ENCODE data around the gene HMGXB4. TPM values are rescaled to one million over a fixed set of nuclear protein-coding genes. Genes with fewer than 3 reads are reported as not detected.
A peak's percentile ranks its signal among the peaks of the same experiment; 100 is the strongest.

Gene HMGXB4
- total RNA-seq, 3 donors from 2014 or later: 18.1 to 21.7 (median 21.6) TPM

DNA sequence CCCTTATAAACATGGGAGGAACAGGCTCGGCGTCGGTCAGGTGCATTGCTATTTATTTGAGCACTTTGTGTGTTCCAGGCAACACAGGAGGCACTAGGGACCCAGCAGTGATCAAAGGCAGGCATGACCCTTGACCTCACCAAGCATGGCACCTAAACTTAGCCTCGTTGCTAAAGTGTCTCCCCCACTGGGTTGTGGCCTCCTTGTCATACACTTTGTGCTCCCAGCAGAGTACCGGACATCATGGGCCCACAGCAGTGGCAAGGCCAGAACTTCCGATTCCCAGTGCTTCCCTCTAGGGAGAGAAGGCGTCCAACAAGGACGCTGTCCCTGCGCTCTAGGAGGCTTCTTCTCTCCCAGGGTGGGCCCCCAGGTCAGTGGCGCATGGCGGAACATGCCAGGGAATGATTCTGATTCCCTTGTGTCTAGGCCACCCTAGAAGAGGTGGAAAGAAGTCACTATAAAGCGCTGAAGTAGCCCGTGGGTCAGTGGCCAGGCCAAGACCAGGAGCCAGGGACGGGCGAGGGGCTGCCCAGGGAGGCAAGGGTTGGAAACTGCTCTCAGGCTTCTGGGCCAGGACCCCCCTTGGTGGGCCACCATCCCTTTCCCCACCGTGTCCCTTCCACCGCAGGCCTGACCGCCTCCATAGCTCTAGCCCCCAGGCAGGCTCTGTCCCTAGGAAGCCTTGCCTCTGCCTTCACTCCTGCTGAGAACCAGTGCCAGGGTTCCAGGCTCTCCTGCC lies 62.1 kb downstream of the HMGXB4 start:
- TF ChIP-seq, protein P1, sequence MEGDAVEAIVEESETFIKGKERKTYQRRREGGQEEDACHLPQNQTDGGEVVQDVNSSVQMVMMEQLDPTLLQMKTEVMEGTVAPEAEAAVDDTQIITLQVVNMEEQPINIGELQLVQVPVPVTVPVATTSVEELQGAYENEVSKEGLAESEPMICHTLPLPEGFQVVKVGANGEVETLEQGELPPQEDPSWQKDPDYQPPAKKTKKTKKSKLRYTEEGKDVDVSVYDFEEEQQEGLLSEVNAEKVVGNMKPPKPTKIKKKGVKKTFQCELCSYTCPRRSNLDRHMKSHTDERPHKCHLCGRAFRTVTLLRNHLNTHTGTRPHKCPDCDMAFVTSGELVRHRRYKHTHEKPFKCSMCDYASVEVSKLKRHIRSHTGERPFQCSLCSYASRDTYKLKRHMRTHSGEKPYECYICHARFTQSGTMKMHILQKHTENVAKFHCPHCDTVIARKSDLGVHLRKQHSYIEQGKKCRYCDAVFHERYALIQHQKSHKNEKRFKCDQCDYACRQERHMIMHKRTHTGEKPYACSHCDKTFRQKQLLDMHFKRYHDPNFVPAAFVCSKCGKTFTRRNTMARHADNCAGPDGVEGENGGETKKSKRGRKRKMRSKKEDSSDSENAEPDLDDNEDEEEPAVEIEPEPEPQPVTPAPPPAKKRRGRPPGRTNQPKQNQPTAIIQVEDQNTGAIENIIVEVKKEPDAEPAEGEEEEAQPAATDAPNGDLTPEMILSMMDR (IDR thresholded peaks at IDR 0.05): no peak
- no peak for ATAC-seq
- Histone ChIP-seq H3K36me3 (ENCODE audit: low read depth) (peaks cover 6% of the 10 kb centered on the region), H3K4me1 (ENCODE audit: low read depth) (peaks cover 7% of the 10 kb centered on the region), H3K9me3 (no peaks in the 10 kb centered on the region), H3K4me3 (no peak overlapping the region)
- peak in 1 of 3 donors; percentile 14 for DNase-seq
- intact Hi-C loops (cut with DNase I, micrococcal nuclease): no loop called here

DNA sequence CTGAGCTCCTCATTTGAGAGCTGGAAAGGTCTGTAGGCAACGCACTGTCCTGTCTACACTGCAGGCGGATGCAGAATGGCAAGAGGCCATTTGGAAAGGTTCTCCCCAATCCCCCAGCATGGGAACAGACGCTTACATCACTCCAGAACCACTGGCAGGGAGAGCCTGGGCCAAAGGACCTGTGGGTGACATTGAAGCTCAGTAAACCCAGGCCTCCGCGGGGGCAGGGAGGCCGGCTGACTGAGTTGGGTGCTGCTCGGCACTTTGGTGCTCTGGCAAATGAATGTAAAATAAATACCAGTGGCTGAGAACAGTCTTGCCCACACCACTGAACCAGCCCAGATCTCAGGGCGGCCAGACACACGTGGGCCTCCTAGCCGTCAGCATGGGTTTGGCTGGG lies 64.8 kb downstream of the HMGXB4 start:
- intact Hi-C loops (cut with DNase I, micrococcal nuclease): no loop called here
- DNase-seq (no peak), ATAC-seq (no peak)
- TF ChIP-seq, protein P1 (IDR thresholded peaks at IDR 0.05): no peak
- Histone ChIP-seq H3K36me3 (ENCODE audit: low read depth) (peaks cover 15% of the 10 kb centered on the region), H3K4me1 (ENCODE audit: low read depth) (no peaks in the 10 kb centered on the region), H3K4me3 (no peak overlapping the region), H3K9me3 (no peaks in the 10 kb centered on the region)

- DNase-seq (no peak), ATAC-seq (no peak)
- H3K4me3 ChIP-seq: no peak overlapping the region
- TF ChIP-seq, protein P1 (IDR thresholded peaks at IDR 0.05): no peak
- intact Hi-C loops (cut with DNase I, micrococcal nuclease): no loop called here
- H3K9me3 ChIP-seq: no peaks in the 10 kb centered on the region
- H3K36me3 ChIP-seq (ENCODE audit: low read depth): peaks cover 15% of the 10 kb centered on the region
- no peaks in the 10 kb centered on the region for H3K4me1 ChIP-seq (ENCODE audit: low read depth)
Observed at GRCh38 chr22:35322893-35323292, 65.6 kb downstream of the HMGXB4 start.

GRCh38 chr22:35323305-35323704 lies 66.0 kb downstream of the HMGXB4 start:
- TF ChIP-seq, protein P1 (IDR thresholded peaks at IDR 0.05): no peak
- Histone ChIP-seq H3K4me1 (ENCODE audit: low read depth) (no peaks in the 10 kb centered on the region), H3K36me3 (ENCODE audit: low read depth) (peaks cover 15% of the 10 kb centered on the region), H3K4me3 (no peak overlapping the region), H3K9me3 (no peaks in the 10 kb centered on the region)
- intact Hi-C loops (cut with DNase I, micrococcal nuclease): no loop called here
- DNase-seq (no peak), ATAC-seq (no peak)

GRCh38 chr22:35324067-35324466 lies 66.8 kb downstream of the HMGXB4 start:
- peaks cover 15% of the 10 kb centered on the region for H3K36me3 ChIP-seq (ENCODE audit: low read depth)
- ATAC-seq: no peak
- intact Hi-C loops (cut with DNase I, micrococcal nuclease): no loop called here
- H3K9me3 ChIP-seq: no peaks in the 10 kb centered on the region
- TF ChIP-seq, protein P1 (IDR thresholded peaks at IDR 0.05): no peak
- no peak for DNase-seq
- no peaks in the 10 kb centered on the region for H3K4me1 ChIP-seq (ENCODE audit: low read depth)
- no peak overlapping the region for H3K4me3 ChIP-seq
